ENCODE results near the gene RPGRIP1.
"Not testable (repeated sequence)": the region's sequence is repeated elsewhere in the genome, so short reads cannot be mapped to it uniquely, and the experiment has no call there.

Gene RPGRIP1

DNA sequence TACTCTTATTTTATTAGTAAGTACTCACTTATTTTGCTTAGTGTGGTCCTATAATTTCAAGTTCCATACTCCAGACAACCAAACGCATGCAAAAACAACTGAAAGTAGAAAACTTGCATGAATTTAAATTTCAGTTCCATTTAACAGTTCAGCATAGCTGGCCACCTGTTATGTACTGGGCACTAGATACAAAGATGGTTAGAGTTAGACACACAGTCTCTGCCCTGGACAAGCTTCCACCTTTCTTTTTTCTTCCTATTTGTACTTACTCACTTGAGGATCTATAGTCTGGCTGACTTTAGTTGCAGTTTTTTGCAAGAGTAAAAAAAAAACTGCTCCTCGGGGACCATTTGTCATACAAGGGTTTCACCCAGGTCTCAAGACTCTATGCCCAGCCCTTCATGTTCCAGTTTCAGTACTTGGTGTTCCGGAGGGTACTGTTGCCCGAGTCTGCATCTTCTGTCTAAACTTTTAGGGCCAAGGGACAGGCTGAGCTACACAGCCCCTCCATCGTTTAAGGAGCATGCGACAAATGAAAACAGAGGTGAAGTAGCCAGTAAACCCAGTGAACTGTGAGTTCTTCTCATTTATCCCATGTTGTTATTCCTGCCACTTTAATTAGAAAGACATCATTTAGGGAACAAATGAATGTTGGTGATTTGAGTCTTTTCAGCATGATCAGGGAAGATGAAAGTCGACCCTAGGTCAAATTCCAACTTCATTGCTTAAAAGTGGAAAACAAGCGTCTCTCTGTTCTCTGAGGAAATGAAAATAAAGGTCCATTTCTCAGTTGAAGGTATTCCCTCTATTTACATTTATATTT lies 22.3 kb downstream of the RPGRIP1 start:
- DNase-seq, result no peak

DNA sequence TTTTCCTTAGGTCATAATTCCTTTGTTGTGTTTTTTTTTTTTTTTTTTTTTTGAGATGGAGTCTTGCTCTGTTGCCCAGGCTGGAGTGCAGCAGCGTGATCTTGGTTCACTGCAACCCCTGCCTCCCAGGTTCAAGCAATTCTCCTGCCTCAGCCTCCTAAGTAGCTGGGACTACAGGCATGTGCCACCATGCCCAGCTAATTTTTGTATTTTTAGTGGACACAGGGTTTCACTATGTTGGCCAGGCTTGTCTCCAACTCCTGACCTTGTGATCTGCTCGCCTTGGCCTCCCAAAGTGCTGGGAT lies 22.9 kb downstream of the RPGRIP1 start:
- DNase-seq, result not testable (repeated sequence)

DNA sequence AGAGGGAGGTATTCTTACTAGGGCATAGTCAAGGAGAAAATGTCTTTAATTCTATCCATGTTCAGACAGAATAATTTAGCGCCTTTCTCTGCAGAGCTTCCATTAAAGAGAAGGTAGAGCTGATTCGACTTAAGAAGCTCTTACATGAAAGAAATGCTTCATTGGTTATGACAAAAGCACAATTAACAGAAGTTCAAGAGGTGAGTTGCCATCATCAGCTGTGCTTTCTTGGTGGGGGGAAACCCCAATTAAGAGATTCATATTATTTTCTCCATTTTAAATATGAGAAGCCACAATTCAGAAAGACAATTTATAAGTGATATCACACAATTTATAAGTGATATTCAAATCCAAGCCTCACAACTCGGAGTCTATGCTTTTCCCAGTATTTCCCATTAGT lies 27.8 kb downstream of the RPGRIP1 start:
- DNase-seq, result no peak

DNA sequence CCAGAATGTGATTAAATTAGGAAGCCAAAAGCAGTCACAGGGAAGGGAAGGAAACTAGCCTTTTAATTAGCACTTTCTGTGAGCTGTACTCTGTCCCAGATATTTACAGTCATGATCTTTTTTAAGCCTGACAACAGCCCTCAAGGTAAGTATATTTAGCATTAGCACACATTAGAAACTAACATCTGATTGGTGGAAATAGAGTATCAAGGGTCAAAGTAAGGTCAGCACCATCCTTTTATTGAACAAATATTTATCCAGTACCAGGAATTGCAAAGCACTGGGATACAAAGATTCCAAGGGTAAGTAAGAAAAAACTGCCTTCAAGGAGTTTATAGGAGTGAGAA lies 28.2 kb downstream of the RPGRIP1 start:
- DNase-seq, result no peak

DNA sequence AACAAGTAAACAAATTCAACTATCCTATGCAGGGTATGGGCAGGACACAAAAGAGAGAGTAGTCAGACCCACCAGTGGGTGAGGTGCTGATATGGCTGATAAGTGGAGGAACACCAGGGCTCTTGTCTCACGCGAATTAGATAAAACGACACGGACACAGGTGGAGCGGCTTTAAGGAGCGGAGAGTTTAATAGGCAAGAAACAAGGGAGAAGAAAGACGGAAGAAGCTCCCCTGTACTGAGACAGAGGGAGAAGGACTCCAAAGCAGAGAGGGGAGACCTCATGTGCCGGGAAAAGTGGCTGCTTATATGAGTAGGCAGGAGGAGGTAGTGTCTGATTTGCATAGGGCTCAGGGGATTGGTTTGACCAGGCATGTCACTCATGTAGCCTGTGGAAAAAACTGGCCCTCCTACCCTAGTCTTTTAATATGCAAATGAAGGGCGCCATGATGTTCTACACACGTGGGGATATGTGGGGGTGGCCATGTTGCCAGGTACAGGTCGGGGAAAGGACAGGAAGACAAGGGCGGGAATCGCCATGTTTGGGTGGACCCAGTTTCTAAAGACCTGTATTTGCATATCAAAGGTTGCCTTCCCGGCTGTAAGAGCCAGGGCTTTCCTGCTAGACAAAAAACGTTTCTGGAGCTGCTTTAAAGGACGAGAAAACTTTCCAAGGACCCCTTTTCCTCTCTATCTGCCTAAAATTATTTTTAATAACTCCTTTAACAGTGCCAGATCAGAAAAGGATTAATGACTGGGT lies 28.8 kb downstream of the RPGRIP1 start:
- peak; percentile 37 for DNase-seq

DNA sequence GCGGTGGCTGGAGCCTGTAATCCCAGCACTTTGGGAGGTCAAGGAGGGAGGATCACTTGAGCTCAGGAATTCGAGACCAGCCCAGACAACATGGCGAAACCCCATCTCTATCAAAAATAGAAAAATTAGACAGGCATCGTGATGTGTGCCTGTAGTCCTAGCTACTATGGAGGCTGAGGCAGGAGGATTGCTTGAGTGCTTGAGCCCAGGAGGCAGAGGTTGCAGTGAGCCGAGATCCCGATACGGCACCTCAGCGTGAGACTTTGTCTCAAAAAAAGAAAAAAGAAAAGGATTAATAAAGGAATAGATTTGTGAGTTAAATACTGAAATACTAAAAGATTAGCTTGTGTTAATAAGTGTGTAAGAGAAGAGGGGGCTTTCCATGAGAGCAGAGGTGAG lies 29.4 kb downstream of the RPGRIP1 start:
- no peak for DNase-seq

DNA sequence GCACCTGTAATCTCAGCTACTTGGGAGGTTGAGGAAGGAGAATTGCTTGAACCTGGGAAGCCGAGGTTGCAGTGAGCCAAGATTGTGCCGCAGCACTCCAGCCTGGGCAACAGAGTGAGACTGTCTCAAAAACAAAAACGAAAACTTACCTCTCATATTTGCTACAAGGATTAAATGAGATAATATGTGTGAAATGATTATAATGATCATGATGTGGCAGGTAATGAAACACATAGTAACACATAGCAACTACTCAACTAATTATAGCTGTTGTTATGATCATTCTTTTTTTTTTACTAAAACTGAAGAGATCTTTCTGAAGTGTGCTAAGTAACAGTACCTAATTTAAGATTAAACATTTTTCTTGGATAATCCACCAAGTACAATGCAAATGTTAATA lies 30.1 kb downstream of the RPGRIP1 start:
- DNase-seq, result no peak

DNA sequence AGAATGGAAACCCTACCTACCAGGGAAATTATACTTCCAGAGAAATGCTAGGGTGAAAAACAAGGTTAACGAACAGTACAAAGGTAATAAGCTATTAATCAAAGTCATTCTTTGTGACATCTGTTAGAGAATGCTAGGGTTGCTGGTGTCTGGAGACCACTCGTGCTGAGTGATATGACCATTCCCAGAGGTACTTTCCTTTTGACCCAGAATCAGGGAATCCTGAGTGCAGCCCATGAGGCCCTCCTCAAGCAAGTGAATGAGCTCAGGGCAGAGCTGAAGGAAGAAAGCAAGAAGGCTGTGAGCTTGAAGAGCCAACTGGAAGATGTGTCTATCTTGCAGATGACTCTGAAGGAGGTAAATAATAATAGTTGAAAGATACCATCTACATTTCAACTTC lies 31.7 kb downstream of the RPGRIP1 start:
- no peak for DNase-seq

DNA sequence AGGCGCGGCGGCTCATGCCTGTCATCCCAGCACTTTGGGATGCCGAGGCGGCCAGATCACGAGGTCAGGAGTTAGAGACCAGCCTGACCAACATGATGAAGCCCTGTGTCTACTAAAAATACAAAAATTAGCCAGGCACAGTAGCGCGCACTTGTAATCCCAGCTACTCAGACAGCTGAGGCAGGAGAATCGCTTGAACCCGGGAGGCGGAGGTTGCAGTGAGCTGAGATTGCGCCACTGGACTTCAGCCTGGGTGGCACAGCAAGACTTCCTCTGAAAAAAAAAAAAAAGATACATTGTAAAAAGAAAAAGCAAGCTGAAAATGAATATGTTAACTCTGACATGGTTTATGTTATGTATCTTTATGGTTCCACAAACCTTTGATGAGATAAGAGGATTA lies 33.6 kb downstream of the RPGRIP1 start:
- DNase-seq, result no peak

DNA sequence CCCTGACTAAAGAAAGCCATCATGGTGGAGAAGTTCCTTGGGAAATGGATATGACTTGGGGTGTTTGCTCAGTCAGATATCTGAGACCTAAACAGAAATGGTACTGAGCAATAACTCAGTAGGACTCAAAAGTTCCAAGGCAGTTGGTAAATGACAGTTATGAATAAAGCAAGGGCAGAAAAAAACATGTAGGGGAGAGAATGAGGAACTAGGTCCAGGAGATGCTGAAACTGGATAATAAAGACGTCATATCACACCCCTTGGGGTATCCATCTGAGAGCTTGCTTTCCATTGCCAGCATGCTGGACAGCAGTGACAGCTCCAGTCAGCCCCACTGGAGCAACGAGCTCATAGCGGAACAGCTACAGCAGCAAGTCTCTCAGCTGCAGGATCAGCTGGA lies 37.5 kb downstream of the RPGRIP1 start:
- no peak for DNase-seq

DNA sequence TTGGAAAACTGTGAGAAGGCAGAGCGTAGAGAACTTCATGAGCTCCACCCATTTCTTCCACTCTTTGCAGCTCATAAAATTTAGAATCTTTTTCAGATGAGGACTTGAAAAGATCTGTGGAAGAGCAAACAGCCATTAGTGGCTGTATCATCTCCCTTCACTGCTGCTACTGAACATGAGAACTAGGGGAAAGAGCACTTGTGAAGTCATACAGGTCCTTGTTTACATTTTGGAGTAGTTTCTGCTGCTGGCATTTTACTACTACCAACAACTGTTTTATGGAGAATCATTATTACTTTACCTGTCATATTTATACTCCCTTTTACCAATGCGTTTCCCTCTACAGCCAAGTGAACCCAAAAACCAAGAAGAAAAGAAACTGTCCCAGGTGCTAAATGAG lies 41.0 kb downstream of the RPGRIP1 start:
- no peak for DNase-seq

DNA sequence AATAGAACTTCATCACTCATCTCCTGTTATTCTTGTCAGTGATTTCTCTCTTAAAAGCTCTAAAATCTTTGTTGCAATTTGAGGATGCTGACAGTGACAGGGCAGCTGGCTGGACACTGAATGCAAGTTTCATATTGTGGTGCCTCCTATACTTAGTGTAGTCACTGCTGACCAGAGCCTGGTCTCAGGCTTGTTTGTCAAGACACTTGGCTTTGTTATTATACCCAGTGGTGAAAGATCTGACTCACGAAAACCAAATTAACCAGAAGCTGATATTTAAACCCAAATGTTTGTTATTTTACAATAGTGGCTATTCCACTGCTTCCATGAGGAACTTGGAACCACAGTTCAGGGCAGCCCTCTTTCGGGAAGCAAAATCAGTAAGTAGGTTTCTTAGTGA lies 42.8 kb downstream of the RPGRIP1 start:
- DNase-seq, result no peak

DNA sequence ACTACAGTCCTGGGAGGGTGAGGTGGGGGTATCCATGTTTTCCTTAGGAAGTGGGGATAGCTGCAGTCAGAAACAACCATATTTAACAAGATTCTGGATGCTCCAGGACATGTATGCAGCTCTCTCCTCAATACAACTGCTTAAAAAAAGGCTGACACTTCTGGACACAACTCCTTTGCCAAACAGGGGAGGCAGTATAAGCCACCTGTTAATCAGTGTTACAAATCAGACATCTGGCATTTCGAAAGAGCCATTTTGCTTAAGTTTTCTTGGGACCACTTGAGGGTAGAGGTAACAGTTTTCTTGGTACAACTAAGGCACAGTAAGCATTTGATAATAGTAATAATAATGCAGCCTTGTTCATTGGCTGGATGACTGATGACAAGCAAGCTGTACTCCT lies 47.1 kb downstream of the RPGRIP1 start:
- DNase-seq, result no peak

Measured in fibroblast of upper back skin (primary cell).